ENCODE data around the gene GEMIN7.
"Not testable (repeated sequence)": the region's sequence is repeated elsewhere in the genome, so short reads cannot be mapped to it uniquely, and the experiment has no call there.

GEMIN7 gene

GRCh38 chr19:45091031-45091923, 12.2 kb downstream of the GEMIN7 start:
- peak; percentile 99 for DNase-seq

DNA sequence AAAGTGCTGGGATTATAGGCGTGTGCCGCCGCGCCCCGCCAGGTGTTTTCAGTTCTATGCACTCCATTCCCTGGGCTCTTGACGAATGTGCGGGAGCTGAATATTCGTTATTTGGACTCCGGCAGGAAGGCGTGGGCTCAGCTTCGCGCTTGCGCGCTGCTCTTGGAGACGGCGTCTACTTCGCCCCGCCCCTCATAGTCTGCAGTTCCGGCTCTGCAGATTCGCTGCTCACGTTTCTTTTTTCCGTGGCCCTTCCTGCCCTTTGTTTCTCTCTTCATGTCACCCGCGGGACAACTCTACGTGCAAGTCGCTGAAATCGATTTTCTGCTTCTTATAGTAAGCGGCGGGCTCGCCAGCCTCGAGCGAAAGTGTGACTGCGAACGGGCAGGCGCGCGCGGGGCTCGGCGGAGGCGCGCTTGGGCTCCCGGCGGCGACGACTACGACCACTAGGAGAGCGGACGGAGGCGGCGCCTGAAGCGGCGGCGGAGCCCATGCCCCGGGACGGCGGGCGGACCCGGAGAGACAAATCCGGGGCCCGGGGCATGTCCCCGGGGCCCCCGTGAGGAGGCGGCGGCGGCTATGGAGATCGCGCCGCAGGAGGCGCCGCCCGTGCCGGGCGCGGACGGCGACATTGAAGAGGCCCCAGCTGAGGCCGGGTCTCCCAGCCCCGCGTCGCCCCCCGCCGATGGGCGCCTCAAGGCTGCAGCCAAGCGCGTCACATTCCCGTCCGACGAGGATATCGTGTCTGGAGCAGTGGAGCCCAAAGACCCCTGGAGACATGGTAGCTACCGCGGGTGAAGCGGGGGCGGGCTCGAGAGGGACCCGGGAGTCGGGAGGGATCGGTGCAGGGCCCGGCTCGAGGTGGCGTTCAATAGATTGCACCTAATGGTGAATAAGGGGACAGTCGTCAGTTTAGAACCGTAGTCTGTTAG, 14.0 kb downstream of the GEMIN7 start, which contains the start of gene PPP1R37:
TSS of gene PPP1R37 (plus strand) at position 433 of the 932 bp plus-strand sequence. CDS start at position 580, 147 bp downstream.
- peak; percentile 96 for DNase-seq

GRCh38 chr19:45094137-45094536, 15.1 kb downstream of the GEMIN7 start:
- no peak for DNase-seq

DNA sequence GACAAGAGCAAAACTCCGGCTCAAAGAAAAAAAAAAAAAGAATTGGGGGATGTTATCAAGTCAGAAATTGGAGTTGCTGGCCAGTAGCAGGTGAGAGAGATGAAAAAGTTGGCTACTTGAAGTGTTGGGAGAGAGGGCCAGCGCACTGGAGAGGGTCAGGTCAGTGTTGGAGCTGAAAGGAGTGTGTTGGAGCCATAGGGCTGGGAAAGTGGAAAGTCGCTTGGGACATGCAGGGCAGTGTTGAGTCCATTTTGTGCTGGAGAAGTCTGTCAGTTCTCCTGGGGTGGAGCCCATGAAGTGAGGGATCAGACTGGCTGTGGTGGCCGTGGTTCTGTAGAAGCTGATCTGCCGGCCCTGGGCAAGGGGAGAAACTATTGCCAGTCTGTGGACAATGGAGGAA, 15.6 kb downstream of the GEMIN7 start:
- DNase-seq, result no peak

GRCh38 chr19:45095496-45096413, 16.7 kb downstream of the GEMIN7 start:
- no peak for DNase-seq

GRCh38 chr19:45096700-45097099, 17.6 kb downstream of the GEMIN7 start:
- no peak for DNase-seq

DNA sequence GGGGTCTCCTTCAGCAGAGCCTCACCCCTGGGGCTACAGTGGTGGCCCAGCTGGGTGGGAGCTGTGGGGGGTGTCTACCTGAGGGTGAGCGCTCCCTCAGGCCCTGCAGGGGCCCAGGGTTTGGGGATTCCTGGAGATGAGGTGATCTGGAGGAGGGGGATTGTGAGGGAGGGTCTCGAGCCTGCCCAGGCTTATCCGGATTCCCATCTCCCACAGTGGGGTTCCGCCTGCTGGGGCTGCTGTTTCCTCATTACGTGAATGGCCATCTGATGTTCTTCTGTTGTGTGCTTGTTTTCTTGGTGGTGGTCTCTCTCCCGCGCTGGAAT, 18.4 kb downstream of the GEMIN7 start:
- DNase-seq, result no peak

GRCh38 chr19:45097776-45098520, 18.9 kb downstream of the GEMIN7 start:
- DNase-seq, result peak; percentile 96

DNA sequence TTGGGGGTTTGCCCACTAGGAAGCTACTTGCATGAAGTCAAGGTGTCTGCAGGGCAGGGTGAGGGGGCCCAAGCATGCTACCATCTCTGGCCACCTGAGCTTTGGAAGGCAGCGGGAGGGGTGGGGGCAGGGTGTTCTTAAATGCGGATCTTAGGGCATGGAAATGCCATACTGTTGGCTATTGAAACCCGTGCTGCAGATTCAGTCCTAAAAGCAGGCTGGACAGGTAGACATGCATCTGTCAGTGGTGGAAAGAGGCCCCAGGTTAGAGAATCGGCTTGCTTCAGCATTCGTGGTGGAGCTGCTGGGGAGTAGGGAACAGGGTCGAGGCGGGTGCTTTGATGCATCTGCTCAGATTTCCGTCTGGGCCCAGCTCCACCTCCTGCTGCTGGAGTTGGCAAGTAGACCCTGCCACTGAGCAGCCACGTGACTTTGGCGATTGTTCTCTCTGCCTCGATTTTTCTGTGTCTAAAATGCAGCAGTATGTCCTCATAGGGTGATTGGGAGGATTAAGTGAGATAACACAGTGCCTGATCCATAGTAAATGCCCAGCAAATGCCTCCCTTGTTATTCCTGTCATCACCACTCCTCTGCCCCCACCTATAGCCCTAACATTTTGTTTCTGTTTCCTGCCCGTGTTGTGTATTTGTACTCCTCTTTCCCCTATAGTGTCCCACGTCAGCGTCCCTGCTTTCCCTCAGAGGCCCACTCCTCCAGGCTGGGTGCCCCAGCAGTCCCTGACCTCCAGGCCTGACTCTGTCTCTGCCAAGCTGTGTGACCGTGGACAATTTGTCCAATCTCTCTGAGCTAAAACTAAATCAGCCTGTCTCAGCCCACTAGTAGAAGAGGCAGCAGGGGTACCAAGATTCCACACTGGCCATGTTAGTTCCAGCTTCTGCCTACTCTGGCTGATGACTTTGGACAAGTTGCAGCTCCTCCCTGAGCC, 19.7 kb downstream of the GEMIN7 start:
- DNase-seq, result no peak

- peak; percentile 70 for DNase-seq
Measured at GRCh38 chr19:45099467-45100191, 20.6 kb downstream of the GEMIN7 start.

DNA sequence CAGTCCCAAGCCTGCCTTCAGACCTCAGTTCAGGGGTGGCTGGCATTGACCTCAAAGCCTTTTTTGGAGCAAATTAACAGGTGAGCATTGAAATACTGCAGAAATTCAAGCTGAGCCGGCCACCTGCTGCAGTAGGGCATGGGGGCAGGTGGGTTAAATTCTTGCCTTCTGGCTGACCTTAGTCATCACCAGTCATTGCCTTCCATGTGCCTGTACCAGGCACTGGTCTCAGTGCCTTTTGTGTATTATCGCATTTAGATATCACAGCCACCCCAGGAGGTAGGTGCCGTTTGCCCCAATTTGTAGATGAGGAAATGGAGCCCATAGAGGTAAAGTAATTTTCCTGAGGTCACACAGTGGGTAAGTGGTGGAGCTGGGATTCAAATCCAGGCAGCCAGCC, 21.1 kb downstream of the GEMIN7 start:
- DNase-seq, result no peak

GRCh38 chr19:45100846-45101252, 21.8 kb downstream of the GEMIN7 start:
- no peak for DNase-seq

- no peak for DNase-seq
Measured at GRCh38 chr19:45101806-45102205, 22.7 kb downstream of the GEMIN7 start.

- no peak for DNase-seq
Measured at GRCh38 chr19:45102481-45102880, 23.4 kb downstream of the GEMIN7 start.

- no peak for DNase-seq
Measured at GRCh38 chr19:45103156-45103507, 24.1 kb downstream of the GEMIN7 start.

DNA sequence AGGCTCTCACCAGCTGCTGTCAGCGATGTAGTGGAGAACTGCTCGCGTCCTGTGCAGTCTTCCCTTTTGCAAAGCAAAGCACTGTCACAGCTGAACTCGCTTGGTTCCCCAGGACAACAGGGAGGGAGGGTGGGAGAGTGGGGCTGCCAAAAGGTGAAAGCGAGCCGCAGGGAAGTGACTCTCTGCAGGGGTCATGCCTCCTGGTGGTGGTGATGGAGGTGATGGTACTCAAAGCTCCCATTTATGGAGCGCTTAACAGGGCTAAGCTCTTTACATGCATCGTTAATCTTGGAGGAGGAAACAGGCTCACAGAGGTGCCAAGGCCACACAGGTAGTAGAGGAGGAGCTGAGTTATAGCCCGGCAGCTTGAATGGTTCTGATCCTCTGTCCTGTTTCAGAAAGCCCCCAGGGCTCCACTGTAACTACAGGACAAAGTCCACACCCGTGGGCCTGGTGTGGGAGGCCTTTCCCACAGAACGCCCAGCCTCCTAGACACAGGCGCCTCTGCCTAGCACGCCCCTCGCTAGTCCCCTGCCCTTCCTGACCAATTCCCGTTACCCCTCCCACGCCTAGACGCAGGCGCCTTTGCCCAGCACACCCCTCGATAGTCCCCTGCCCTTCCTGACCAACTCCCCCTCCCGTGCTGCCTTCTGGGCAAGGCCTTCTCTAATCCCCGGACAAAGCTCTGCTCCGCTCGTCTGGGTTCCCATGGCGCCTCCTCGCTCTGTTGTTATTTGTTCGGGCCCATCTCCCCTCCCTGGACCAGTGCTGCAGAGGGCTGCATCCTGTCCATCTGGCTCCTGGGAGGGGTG, 24.7 kb downstream of the GEMIN7 start:
- DNase-seq, result no peak

DNA sequence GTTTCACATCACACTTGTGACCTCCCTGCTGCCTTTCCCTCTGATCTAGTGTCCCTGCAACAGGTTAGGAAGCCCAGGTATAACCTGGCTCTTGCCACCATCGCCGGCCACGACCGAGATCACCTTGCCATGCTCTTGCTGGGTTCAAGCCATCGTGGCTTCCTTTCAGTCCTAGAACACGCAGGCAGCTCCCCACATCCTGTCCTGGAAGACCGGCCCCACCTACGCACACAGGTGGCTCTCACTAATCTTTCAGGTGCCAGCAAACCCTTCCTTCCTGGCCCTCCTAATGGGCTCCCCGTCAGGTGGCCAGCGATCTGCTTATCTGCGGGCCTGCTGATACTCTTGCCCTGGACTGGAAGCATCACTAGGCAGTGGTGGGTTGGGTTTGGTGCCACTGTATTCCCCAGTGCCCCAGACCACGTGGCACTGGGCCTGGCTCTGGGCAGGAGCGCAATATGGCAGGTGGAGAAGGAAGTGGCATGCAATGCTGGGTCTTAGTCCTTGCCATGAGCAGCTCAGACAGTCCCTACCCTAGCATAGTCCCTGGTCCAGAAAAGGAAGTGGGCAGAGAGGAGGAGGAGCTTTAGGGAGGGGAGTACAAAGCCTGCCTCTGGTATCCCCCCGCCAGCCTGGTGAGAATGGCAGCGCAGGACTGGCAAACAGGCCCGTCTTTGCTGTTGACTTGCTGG, 25.7 kb downstream of the GEMIN7 start:
- no peak for DNase-seq

GRCh38 chr19:45106363-45106762, 27.3 kb downstream of the GEMIN7 start:
- not testable (repeated sequence) for DNase-seq

All from islet precursor cell (in vitro differentiated cells).